IMR-90 (cell line): ENCODE results near the gene PHC2.

Experiments used
- BHLHE40 ChIP-seq: fragments of 150-350 bp; IDR thresholded peaks from 2 replicates; pipeline ENCODE4 v1.6.1; 2016; ENCODE audit warnings: mild to moderate bottlenecking, low read depth, low read length
- MAFK ChIP-seq: IDR thresholded peaks from 2 replicates; pipeline ENCODE4 v1.6.1; 2012; ENCODE audit warnings: low read depth, low read length, improper control_type of control experiment
- MAZ ChIP-seq: IDR thresholded peaks from 2 replicates; pipeline ENCODE4 v1.6.1; 2012; ENCODE audit warnings: low read depth, mild to moderate bottlenecking, low read length, improper control_type of control experiment, moderate library complexity, borderline replicate concordance
- MXI1 ChIP-seq: IDR thresholded peaks from 2 replicates; pipeline ENCODE4 v1.6.1; 2012; ENCODE audit warnings: low read depth, mild to moderate bottlenecking, low read length, moderate library complexity, borderline replicate concordance
- NFE2L2 ChIP-seq: fragments of 150-350 bp; IDR thresholded peaks from 2 replicates; pipeline ENCODE4 v1.6.1; 2016; ENCODE audit warnings: low read depth, mild to moderate bottlenecking, low read length
- POLR2A ChIP-seq: IDR thresholded peaks from 2 replicates; pipeline ENCODE4 v1.6.1; 2012; ENCODE audit warnings: mild to moderate bottlenecking, low read depth, low read length
- RAD21 ChIP-seq: IDR thresholded peaks from 2 replicates; pipeline ENCODE4 v1.6.1; 2012; ENCODE audit warnings: low read length, improper control_type of control experiment
- RFX5 ChIP-seq: IDR thresholded peaks from 2 replicates; pipeline ENCODE4 v1.8.0; 2012; ENCODE audit warnings: low read depth, mild to moderate bottlenecking, low read length, moderate library complexity
- SMC3 ChIP-seq: fragments of 150-350 bp; IDR thresholded peaks from 2 replicates; pipeline ENCODE4 v1.6.1; 2016; ENCODE audit warnings: low read depth, mild to moderate bottlenecking, antibody characterized with exemption, low read length, moderate library complexity
- TF ChIP-seq, protein P1 (sequence below): conservative IDR thresholded peaks from 2 replicates; pipeline ENCODE4 v1.5.1; 2012; ENCODE audit warnings: mild to moderate bottlenecking, low read depth, low read length, improper control_type of control experiment

DNA sequence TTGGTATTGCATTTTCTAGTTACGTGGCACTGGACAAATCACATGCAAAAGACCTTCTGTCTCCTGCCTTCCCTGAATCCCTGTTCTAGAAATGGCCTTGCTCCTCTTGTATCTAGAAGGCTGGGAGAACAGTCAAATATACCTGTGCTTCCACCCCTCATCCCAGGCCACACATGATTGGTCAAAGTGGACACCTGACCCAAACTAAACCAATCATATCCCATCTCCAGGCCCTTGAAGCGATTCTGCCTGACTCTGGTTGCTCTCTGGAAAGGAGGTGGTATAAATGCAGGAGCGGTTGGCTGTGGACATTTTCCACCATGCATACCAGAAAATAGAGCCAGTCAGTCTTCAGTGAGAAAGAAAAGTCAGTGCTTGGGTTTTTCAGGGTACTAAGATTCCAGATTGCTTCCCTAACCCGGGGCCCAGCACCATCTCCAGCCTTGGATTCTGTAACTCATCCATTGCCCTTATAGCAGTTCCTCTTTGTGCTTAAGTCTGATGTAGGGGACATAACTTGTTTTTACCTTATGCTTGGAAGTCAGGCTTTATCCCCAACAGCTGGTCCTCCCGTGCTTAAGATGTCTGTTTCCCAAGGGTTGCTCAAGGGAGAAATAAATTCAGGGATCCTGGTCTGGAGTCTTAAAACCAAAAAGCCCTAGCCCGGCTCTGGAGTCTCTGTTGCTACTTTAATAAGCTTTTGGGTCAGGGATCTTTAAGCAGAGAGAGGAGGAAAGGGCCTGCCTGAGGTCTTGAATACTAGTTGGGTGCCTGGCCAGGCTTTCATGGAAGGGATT is 7.7 kb upstream of the PHC2 start:
- TF ChIP-seq MXI1: no peak
- TF ChIP-seq, protein P1, sequence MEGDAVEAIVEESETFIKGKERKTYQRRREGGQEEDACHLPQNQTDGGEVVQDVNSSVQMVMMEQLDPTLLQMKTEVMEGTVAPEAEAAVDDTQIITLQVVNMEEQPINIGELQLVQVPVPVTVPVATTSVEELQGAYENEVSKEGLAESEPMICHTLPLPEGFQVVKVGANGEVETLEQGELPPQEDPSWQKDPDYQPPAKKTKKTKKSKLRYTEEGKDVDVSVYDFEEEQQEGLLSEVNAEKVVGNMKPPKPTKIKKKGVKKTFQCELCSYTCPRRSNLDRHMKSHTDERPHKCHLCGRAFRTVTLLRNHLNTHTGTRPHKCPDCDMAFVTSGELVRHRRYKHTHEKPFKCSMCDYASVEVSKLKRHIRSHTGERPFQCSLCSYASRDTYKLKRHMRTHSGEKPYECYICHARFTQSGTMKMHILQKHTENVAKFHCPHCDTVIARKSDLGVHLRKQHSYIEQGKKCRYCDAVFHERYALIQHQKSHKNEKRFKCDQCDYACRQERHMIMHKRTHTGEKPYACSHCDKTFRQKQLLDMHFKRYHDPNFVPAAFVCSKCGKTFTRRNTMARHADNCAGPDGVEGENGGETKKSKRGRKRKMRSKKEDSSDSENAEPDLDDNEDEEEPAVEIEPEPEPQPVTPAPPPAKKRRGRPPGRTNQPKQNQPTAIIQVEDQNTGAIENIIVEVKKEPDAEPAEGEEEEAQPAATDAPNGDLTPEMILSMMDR: no peak
- no peak for TF ChIP-seq SMC3
- no peak for TF ChIP-seq POLR2A
- no peak for TF ChIP-seq RAD21
- TF ChIP-seq MAZ: no peak
- TF ChIP-seq MAFK: no peak
- no peak for TF ChIP-seq BHLHE40
- no peak for TF ChIP-seq RFX5
- TF ChIP-seq NFE2L2: no peak
